HG02852 (cell line): ENCODE results near the gene EWSR1.
"Not testable (repeated sequence)": the region's sequence is repeated elsewhere in the genome, so short reads cannot be mapped to it uniquely, and the experiment has no call there.

Experiments
- ATAC-seq: cut with Tn5 transposase; IDR thresholded peaks from one replicate; pipeline ENCODE4 v1.9.1; 2021; ENCODE audit warnings: mild to moderate bottlenecking, moderate library complexity; ENCODE audit not compliant: unreplicated experiment

Gene EWSR1

DNA sequence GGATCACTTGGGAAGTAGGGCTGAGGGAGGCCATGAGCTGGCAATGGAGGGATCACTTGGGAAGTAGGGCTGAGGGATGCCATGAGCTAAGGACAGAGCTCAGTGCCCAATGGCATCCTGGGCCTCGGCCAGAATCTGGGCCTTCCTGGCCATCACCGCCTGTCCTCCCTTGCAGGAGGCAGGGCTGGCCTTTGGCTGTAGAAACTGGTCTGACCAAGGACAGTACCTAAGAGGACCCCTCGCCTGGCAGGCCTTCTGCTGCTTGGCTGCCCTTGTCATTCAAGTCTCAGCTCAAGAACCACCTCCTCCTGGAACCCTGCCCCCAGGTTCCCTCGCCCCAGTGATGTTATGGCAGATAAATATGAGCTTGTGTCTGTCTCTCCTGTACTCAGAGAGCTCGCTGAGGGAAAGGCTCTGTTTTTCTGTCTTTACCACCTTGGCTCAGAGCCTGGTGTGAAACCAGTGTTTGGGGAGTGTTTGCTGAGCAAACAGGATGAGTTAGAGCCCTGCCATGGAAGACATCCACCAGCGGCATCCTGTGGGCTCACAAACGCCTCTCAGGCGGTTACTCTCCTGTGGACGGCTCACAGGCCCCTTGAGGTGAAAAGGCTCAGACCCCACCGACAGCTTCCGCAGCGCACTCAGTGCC lies 66.8 kb downstream of the EWSR1 start:
- no peak for ATAC-seq

GRCh38 chr22:29335656-29336055 lies 67.6 kb downstream of the EWSR1 start:
- no peak for ATAC-seq

DNA sequence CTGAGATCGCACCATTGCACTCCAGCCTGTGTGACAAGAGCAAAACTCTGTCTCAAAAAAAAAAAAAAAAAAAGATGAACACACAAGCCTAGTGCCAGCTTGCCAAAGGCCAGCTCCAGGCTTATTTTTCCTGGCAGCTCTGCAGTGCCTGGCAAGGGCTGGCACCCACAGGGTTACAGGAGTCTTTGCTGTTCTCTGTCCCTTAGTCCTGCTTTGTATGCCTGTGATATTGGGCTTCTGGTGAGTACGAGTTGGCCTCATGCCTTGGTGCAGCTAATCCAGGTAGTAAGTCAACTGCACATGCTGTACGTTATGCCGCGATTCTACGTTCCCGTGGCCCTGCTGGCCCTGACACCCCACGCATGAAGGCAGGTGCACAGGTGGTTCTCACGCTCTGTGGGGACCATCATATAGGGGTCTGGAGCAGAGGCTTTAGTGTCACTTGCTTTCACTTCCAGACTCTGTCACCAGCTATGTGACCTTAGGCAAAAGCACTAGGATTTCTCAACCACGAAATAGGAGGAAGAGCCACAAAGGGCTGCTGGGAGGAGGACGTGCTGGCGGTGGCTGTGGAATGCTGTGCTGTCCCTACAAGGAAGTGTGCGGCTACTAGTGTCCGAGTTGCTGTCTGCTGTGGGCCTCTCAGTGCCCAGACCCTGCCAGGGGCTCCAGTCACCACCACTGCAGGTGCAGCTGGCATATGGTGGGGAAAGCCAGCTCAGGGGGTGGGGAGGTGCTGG lies 68.9 kb downstream of the EWSR1 start:
- ATAC-seq, result no peak

DNA sequence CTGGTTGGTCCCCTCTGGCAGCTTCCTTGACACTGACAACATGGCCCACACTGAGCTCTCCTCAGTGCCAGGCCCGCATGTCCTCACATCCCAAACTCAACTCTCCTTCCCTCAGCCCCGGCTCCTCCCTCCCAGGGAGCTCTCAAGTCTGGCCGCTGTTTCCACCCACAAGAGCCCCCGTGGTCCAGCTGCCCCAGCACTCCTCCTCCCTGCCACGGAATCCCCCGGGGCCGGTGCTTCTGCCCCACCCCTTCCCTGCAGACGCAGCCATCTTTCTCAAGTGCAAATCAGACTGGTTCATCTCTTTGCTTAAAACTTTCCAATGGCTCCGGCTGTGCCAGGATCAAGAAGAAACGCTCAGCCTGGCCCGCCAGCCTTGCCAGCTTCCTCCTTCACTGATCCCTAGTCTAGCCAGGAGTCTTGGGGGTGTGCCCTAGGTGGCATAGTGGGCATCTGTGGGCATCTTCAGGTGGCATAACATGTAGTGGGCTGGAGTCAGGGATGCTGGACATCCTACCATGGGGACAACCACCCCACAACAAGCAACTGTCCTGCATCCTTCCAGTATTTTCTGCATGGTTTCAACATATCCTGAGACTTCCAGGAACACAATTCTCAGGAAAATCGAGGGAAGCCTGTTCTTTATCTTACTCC lies 69.7 kb downstream of the EWSR1 start:
- ATAC-seq, result no peak

DNA sequence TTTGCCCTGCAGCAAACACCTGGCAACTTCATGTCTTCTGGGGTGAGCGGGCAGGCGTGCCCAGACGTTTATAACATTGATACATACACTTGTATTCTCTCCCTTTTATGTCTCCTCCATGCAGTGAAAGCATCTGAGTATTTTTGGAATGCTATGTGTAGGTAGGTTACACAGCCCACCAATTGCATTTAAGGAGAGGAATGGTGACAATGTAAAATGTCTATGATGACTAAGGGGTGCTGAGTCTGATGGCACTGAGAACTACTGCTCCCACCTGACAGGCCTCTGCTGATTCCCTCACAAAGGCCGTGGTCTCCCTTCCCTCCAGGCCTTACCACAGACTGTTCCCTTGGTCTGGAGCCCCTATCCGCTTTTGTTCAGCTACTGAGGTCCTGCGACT lies 70.3 kb downstream of the EWSR1 start:
- no peak for ATAC-seq

- no peak for ATAC-seq
These were observed 71.5 kb downstream of the EWSR1 start for GRCh38 chr22:29339381-29340235.

DNA sequence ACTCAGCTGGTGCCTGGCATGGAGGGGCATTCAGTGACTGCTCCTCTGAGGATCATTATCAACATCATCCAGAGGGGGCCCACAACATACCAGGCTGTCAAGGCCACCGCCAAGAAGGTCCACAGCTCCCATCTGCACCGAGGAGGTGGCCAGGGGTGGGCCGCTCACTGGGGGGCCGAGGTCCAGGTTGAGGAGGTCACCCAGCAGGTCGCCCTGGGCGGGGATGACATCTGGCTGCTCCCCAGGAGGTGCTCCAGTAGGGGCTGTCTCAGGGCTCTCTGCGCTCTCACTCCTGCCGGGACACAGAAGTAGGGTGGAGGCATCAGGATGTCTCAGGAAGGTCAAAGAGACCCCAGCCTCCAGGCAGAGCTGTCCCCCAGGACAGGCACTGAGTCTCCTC lies 72.5 kb downstream of the EWSR1 start:
- no peak for ATAC-seq

DNA sequence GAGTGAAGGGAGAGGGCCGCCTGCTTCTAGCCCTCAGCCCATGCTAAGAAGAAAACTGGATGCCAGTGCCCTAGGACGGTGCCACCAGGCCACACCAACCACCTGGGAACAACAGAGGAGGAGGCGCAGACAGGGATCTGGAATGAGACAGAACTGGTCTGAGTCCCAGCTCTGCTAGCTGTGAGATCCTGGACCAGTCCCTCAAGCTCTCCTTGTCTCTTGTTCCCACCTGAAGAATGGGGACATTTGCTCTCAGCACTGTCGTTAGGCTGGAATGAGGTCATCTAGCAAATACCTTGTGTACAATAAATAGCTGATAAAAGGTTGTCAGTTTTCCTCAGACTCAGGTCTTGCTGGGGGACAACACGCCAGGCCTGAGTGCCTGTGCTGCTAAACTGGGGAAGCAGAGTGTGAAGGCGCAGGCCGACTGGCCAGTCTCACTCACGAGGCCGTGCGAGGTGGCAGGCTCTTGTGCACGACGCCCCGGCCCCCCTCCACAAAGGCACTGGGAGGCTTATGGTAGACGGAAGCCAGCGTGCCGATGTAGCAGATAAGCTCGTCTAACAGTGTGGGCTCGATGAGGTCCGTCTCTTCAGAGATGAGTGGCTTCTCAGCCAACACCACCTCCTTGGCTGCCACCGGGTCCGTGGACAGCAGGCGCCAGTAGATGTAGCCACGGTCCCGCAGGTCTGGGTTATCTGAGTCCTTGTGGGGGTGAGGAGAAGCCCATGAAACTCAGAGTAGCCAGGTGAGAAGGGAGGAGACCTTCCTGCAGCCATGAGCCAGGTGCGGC lies 73.2 kb downstream of the EWSR1 start:
- ATAC-seq, result no peak

DNA sequence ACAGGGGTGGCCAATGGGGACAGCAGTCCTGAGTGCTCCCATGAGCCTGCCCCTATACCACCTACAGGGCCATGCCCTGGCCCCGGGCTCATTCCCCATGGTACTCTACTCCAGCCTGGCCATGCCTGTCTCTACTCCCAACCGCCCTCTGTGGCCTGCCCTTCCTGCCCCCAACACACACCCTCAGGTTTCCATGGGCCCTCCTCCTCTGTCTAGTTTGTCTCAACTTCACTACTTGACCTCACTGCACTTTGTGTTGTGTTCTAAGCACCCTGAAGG lies 73.7 kb downstream of the EWSR1 start:
- no peak for ATAC-seq

DNA sequence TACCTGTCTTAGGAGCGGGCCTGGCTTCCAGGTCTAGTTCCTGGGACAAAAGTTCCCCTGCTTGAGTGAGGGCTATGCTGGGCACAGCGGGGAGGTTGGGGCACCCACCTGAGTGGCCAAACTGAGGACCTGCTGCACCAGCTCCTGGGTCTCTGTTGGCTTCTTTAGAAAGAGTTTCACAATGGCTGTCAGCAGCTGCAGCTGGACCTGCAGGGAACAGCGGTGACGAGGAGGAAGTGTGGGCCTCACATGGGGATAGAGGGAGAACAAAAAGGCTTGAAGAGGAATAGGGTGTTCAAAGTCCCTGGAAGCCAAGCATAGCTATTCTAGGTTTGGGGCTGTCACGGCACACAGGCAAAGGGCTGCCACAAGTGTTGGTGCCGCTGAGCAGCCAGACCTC lies 74.1 kb downstream of the EWSR1 start:
- no peak for ATAC-seq

DNA sequence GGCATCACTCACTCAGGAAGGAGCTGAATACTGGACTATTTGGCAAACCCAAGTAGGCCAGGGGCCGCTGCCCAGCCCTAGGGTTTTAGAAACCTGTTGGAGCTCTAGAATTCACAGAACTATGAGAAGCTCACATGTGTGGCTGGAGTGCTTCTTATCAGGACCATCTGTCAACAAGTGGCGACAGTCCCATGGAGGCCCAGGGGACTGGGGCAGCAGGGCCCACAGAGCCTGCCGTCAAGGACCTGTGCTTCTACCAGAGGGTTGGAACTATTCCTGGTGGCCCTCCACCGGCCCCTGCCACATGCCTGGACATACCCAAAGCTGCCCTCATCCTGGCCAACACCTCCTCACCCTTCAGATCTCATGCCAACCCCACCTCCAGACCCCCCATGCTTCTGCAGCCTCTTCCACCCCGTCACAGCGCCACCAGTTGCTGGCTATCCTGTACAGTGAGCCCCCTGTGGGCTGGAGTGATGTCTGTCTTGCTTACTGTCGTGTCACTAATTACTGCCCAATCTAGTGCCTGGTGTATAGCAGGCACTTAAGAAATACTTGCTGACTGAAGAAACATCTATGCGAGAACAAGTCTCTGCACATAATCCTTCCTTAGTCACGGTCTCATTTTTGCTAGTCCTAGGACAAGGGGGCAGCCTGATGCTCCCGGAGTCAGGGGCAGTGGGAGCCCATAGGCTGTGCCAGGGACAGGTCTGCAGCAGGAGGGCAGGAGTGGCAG lies 74.7 kb downstream of the EWSR1 start:
- no peak for ATAC-seq

- ATAC-seq, result no peak
These were observed 75.3 kb downstream of the EWSR1 start for GRCh38 chr22:29343313-29343805.

- no peak for ATAC-seq
These were observed 76.1 kb downstream of the EWSR1 start for GRCh38 chr22:29344137-29344536.

DNA sequence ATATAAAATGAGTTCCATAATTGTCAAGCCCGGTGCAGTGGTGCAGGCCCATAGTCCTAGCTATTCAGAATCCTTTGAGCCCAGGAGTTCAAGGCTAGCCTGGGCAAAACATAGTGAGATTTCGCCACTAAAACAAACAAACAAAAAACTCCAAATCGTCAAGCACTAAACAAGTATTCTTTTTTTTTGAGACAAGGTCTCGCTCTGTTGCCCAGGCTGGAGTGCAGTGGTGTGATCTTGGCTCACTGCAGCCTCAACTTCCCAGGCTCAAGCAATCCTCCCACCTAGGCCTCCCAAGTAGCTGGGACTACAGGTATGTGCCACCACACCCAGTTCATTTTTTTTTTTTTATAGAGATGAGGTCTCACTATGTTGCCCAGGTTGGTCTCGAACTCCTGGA lies 76.8 kb downstream of the EWSR1 start:
- ATAC-seq, result not testable (repeated sequence)

- ATAC-seq, result no peak
These were observed 77.9 kb downstream of the EWSR1 start for GRCh38 chr22:29345932-29346331.

DNA sequence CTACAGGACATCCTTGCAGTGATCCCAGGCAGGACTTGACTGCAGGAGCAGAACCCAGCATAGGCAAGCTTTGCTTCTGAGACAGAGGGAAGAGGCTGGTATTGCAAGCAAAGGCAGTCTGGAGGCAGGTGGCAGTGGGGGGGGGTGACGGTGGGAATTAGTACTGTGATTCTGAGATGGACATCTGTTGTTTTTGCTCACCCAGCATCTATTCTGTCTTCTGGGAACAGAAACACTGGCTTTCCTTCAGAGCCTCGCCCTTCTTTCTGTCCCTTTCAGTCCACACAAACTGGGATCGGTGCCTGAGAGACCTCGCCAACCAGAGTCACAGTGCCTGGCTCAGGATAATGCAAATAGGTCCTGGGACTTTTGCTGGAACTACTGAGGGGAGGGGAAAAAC lies 78.6 kb downstream of the EWSR1 start:
- no peak for ATAC-seq

DNA sequence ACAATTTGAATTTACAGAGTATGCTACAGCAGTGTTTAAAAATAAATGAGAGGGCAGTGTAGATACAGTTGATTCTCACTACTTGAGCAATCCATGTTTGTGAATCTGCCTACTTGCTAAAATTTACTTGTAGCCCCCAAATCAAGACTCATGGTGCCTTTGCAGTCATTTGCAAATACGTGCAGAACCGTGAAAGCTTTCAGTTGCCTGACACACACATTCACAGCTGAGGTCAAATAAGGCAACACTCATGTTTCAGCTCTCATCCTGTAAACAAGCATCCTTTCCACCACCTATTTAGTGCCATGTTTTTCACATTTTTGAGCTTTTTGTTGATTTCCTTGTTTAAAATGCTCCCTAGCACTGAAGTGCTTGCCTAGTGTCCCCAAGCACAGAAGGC lies 80.0 kb downstream of the EWSR1 start:
- no peak for ATAC-seq

DNA sequence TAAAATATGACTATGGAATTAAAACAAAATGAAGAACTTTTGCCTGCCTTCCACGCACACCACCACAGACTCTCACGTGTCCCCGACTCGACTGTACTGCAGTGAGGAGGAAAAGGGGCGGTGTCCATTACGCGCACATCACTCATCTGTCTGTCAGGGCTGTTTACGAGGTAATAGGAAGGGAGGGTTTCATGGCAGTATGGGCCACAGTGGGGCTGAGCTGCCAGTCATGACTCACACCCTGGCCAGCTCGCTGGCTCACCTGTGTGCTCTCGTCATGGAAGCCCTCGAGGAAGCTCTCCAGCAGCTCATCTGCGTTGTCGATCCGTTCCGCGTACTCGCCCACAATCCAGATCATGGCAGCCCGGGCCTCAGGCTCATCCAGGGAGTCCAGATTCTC lies 80.9 kb downstream of the EWSR1 start:
- ATAC-seq, result no peak
